Measurements from ENCODE around the gene CCT7.

CCT7 gene

DNA sequence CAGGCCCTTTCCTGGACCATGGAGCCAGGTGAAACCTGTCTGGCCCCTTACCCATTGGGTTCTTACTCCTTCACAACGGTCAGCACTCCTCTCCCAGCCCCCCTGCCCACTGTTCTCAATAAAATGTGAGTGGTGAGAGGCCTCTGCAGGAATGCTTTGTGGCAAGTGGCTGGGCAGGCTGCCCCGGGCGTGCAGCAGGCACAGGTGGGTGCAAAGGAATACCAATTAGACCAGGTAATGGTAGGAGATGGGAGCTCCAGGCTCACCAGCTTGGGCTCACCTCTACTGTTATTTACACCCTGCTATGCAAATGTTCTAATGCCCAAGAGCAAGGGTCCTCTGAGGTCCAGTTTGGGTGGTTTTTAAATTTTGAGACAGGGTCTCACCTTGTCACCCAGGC is 7.0 kb upstream of the CCT7 start:
- no peak overlapping the region for H2BK120ac ChIP-seq (ENCODE audit: low read depth, low read length)
- no peak overlapping the region for H3K4me2 ChIP-seq (ENCODE audit: insufficient read depth, low read length, poor library complexity, severe bottlenecking)
- no peak overlapping the region for H2BK12ac ChIP-seq (ENCODE audit: low read length)
- no peaks in the 10 kb centered on the region for H3K79me1 ChIP-seq (ENCODE audit: low read depth, low read length)
- no peak overlapping the region for H3K27ac ChIP-seq (replicated peaks; ENCODE audit: low read length)
- H3K4me3 ChIP-seq (ENCODE audit: low read length in 2 of 2) = no peak overlapping the region
- no peak overlapping the region for H4K8ac ChIP-seq (ENCODE audit: low read depth, low read length)
- no peak overlapping the region for H3K18ac ChIP-seq (ENCODE audit: low read length)
- H2AFZ ChIP-seq (ENCODE audit: low read length) = no peak overlapping the region
- no peak overlapping the region for H2BK5ac ChIP-seq (ENCODE audit: low read length)
- no peak overlapping the region for H3K4ac ChIP-seq (ENCODE audit: low read length)
- no CpG with 5 or more reads among the region's 3 CpGs for WGBS, 2 donors (ENCODE audit: extremely low coverage in 2 of 2, insufficient read length in 2 of 2, insufficient replicate concordance in 1 of 2)
- peaks cover 27 to 59% of the 10 kb centered on the region in 2 donors for H3K36me3 ChIP-seq (replicated peaks in 1 of 2; ENCODE audit: control insufficient read depth in 2 of 2, insufficient read depth in 2 of 2, low read length in 2 of 2)
- DNase-seq (ENCODE audit: low spot score) = no peak
- H2AK5ac ChIP-seq (ENCODE audit: low read depth, low read length) = no peak overlapping the region
- no peaks in the 10 kb centered on the region for H3K4me1 ChIP-seq (ENCODE audit: control insufficient read depth in 2 of 2, insufficient read depth in 1 of 2, low read depth in 1 of 2, low read length in 2 of 2)
- H3K9me3 ChIP-seq (replicated peaks in 1 of 2; ENCODE audit: control insufficient read depth in 2 of 2, insufficient read depth in 1 of 2, low read depth in 1 of 2, low read length in 2 of 2) = no peaks in the 10 kb centered on the region
- no peaks in the 10 kb centered on the region for H3K27me3 ChIP-seq (ENCODE audit: control insufficient read depth in 3 of 3, insufficient read depth in 3 of 3, low read depth in 1 of 3, low read length in 3 of 3)
- no peak overlapping the region for H3K9ac ChIP-seq (ENCODE audit: low read depth, low read length, poor library complexity)
- H2BK15ac ChIP-seq (ENCODE audit: low read length) = no peak overlapping the region
- H3K14ac ChIP-seq (ENCODE audit: low read length) = no peak overlapping the region
- H3K23ac ChIP-seq (ENCODE audit: low read depth, low read length, poor library complexity) = no peak overlapping the region
- H4K91ac ChIP-seq (ENCODE audit: low read depth, low read length, poor library complexity) = no peak overlapping the region

DNA sequence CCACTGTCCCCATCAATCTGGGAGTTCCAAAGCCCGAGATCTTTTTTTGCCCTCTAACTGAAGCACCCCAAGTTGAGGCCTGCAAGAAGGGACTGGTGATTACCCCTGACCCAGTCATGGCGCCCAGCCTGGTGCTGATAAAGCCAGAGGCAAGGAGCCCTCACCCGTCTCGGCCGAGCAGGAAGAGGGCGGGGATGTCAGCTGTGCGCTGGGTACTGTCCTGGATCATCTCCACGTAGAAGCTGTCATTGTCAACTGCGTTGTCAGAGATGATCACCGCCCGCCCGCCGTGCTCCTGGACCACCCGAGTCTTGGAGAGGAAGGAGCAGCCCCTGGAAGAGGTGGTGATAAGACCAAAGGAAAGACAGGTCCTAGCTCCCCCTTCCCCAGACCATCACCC is 5.5 kb upstream of the CCT7 start:
- Histone ChIP-seq H2BK5ac (ENCODE audit: low read length) (no peak overlapping the region), H2AK5ac (ENCODE audit: low read depth, low read length) (no peak overlapping the region), H3K14ac (ENCODE audit: low read length) (no peak overlapping the region), H3K23ac (ENCODE audit: low read depth, low read length, poor library complexity) (no peak overlapping the region), H2BK120ac (ENCODE audit: low read depth, low read length) (no peak overlapping the region), H3K18ac (ENCODE audit: low read length) (no peak overlapping the region), H3K27ac (replicated peaks; ENCODE audit: low read length) (no peak overlapping the region), H3K9ac (ENCODE audit: low read depth, low read length, poor library complexity) (no peak overlapping the region), H4K91ac (ENCODE audit: low read depth, low read length, poor library complexity) (no peak overlapping the region), H2BK15ac (ENCODE audit: low read length) (no peak overlapping the region), H2AFZ (ENCODE audit: low read length) (no peak overlapping the region), H2BK12ac (ENCODE audit: low read length) (no peak overlapping the region), H3K4me3 (ENCODE audit: low read length in 2 of 2) (no peak overlapping the region), H3K79me1 (ENCODE audit: low read depth, low read length) (no peaks in the 10 kb centered on the region), H3K9me3 (replicated peaks in 1 of 2; ENCODE audit: control insufficient read depth in 2 of 2, insufficient read depth in 1 of 2, low read depth in 1 of 2, low read length in 2 of 2) (no peaks in the 10 kb centered on the region), H3K27me3 (ENCODE audit: control insufficient read depth in 3 of 3, insufficient read depth in 3 of 3, low read depth in 1 of 3, low read length in 3 of 3) (no peaks in the 10 kb centered on the region), H4K8ac (ENCODE audit: low read depth, low read length) (no peak overlapping the region), H3K4ac (ENCODE audit: low read length) (no peak overlapping the region), H3K36me3 (replicated peaks in 1 of 2; ENCODE audit: control insufficient read depth in 2 of 2, insufficient read depth in 2 of 2, low read length in 2 of 2) (peaks cover 22 to 44% of the 10 kb centered on the region in 2 donors), H3K4me2 (ENCODE audit: insufficient read depth, low read length, poor library complexity, severe bottlenecking) (no peak overlapping the region), H3K4me1 (ENCODE audit: control insufficient read depth in 2 of 2, insufficient read depth in 1 of 2, low read depth in 1 of 2, low read length in 2 of 2) (peaks cover 3 to 4% of the 10 kb centered on the region in 2 donors)
- WGBS, 2 donors (ENCODE audit: extremely low coverage in 2 of 2, insufficient read length in 2 of 2, insufficient replicate concordance in 1 of 2) = no CpG with 5 or more reads among the region's 14 CpGs
- DNase-seq (ENCODE audit: low spot score) = no peak

DNA sequence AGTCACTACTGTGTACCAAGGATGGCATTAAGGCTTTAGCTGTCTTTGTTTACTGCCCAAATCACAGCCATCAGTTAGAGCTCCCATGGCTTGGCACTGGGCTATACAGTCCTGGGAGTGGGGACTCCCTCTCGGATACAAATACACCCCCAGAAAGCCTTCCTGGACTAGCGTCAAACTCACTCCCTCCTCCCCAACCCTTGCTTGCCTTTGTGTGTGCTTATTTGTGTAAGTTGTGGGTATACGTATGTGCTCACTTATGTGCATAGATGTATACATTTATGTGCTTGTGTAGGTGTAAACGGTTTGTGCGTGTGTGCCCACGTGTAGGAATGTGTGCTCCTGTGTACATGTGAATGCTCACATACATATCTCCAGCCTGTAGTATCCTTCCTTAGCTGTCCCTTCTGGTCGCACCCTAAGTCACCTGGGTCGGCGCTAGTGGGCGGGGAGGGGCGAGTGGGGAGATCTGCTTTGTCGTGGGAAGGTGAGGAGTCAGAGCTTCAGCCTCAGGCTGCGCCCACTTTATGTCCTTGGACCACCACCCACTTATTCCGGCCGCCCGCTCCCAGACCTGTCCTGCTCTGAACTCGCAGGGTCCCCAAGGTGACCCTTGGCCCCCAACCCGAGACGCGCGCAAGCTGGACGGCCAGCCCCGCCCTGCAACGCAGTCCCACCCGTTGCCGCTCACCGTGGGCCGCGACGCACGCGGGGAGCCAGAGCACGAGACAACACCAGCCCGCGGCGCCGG is 1.5 kb upstream of the CCT7 start:
- Histone ChIP-seq H3K23ac (ENCODE audit: low read depth, low read length, poor library complexity) (peak overlapping the region; percentile 92), H3K36me3 (replicated peaks in 1 of 2; ENCODE audit: control insufficient read depth in 2 of 2, insufficient read depth in 2 of 2, low read length in 2 of 2) (peaks cover 4 to 28% of the 10 kb centered on the region in 2 donors), H2BK120ac (ENCODE audit: low read depth, low read length) (no peak overlapping the region), H3K4me2 (ENCODE audit: insufficient read depth, low read length, poor library complexity, severe bottlenecking) (peak overlapping the region; percentile 76), H2BK15ac (ENCODE audit: low read length) (no peak overlapping the region), H3K18ac (ENCODE audit: low read length) (peak overlapping the region; percentile 89), H4K91ac (ENCODE audit: low read depth, low read length, poor library complexity) (no peak overlapping the region), H3K14ac (ENCODE audit: low read length) (peak overlapping the region; percentile 60), H3K27ac (replicated peaks; ENCODE audit: low read length) (no peak overlapping the region), H3K9ac (ENCODE audit: low read depth, low read length, poor library complexity) (peak overlapping the region; percentile 83), H3K4ac (ENCODE audit: low read length) (no peak overlapping the region), H3K27me3 (ENCODE audit: control insufficient read depth in 3 of 3, insufficient read depth in 3 of 3, low read depth in 1 of 3, low read length in 3 of 3) (no peaks in the 10 kb centered on the region), H2AK5ac (ENCODE audit: low read depth, low read length) (no peak overlapping the region), H3K79me1 (ENCODE audit: low read depth, low read length) (peaks cover 2% of the 10 kb centered on the region), H3K4me3 (ENCODE audit: low read length in 2 of 2) (peak overlapping the region; percentile 85 to 90), H2AFZ (ENCODE audit: low read length) (peak overlapping the region; percentile 88), H3K9me3 (replicated peaks in 1 of 2; ENCODE audit: control insufficient read depth in 2 of 2, insufficient read depth in 1 of 2, low read depth in 1 of 2, low read length in 2 of 2) (no peaks in the 10 kb centered on the region), H4K8ac (ENCODE audit: low read depth, low read length) (no peak overlapping the region), H2BK5ac (ENCODE audit: low read length) (no peak overlapping the region), H3K4me1 (ENCODE audit: control insufficient read depth in 2 of 2, insufficient read depth in 1 of 2, low read depth in 1 of 2, low read length in 2 of 2) (peaks cover 9 to 11% of the 10 kb centered on the region in 2 donors), H2BK12ac (ENCODE audit: low read length) (no peak overlapping the region)
- DNase-seq (ENCODE audit: low spot score) = no peak
- no CpG with 5 or more reads among the region's 37 CpGs for WGBS, 2 donors (ENCODE audit: extremely low coverage in 2 of 2, insufficient read length in 2 of 2, insufficient replicate concordance in 1 of 2)

DNA sequence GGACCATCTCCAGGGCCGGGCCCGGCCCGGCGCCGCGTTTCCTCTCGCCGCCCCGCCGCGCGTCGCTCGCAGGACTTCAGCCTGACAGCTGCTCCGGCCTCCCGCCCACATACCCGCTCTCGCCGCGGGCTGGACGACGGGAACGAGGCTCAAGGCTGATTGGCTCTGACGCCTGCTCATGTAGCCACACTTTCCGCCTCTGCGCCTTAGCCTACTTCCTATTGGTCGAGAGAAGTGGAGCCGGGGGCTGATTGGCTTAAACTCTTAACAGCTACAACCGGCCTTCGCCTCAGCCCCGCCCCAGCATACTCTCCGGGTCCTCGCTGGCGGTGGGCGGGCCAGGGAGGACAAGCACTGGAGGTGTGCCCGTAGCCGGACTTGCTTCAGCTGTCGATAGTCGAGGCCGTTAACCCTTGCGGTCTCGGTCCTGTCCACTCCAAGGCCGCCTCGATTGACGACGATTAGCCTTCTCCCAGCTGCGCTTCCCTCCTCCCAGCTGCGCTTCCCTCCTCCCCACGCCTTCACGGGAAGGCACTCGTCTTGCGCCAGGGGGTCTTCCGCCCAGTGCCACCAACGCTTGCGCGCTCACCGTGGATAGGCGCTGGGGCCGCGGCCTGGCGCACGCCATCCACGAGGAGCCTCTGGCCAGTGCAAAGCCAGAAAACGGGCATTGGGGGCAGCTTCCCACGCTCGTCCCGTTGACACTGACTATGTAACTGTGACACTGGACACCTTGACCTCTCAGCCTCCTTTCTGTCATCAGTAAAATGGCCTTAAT is 765 bp upstream of the CCT7 start, which contains the start of gene PRADC1:
Gene PRADC1, minus strand, starts transcription at position 86 of the 778 bp plus-strand sequence. Its CDS starts 79 bp downstream, at position 7.
- Histone ChIP-seq H3K14ac (ENCODE audit: low read length) (peak within 1 kb of the TSS; percentile 60), H3K4me2 (ENCODE audit: insufficient read depth, low read length, poor library complexity, severe bottlenecking) (peak within 1 kb of the TSS; percentile 76), H2BK5ac (ENCODE audit: low read length) (peak within 1 kb of the TSS; percentile 94), H3K27me3 (ENCODE audit: control insufficient read depth in 3 of 3, insufficient read depth in 3 of 3, low read depth in 1 of 3, low read length in 3 of 3) (no peaks in the 10 kb centered on the region), H3K36me3 (replicated peaks in 1 of 2; ENCODE audit: control insufficient read depth in 2 of 2, insufficient read depth in 2 of 2, low read length in 2 of 2) (peaks cover 4 to 35% of the 10 kb centered on the region in 2 donors), H3K4ac (ENCODE audit: low read length) (no peak within 1 kb of the TSS), H3K4me1 (ENCODE audit: control insufficient read depth in 2 of 2, insufficient read depth in 1 of 2, low read depth in 1 of 2, low read length in 2 of 2) (peaks cover 11% of the 10 kb centered on the region in 2 donors), H3K4me3 (ENCODE audit: low read length in 2 of 2) (peak within 1 kb of the TSS; percentile 85 to 98), H3K27ac (replicated peaks; ENCODE audit: low read length) (peak within 1 kb of the TSS; percentile 63), H2BK15ac (ENCODE audit: low read length) (no peak within 1 kb of the TSS), H2BK120ac (ENCODE audit: low read depth, low read length) (no peak within 1 kb of the TSS), H3K23ac (ENCODE audit: low read depth, low read length, poor library complexity) (peak within 1 kb of the TSS; percentile 92), H2BK12ac (ENCODE audit: low read length) (peak within 1 kb of the TSS; percentile 23), H4K91ac (ENCODE audit: low read depth, low read length, poor library complexity) (no peak within 1 kb of the TSS), H3K9ac (ENCODE audit: low read depth, low read length, poor library complexity) (peak within 1 kb of the TSS; percentile 94), H3K18ac (ENCODE audit: low read length) (peak within 1 kb of the TSS; percentile 89), H3K79me1 (ENCODE audit: low read depth, low read length) (peaks cover 2% of the 10 kb centered on the region), H4K8ac (ENCODE audit: low read depth, low read length) (no peak within 1 kb of the TSS), H2AFZ (ENCODE audit: low read length) (peak within 1 kb of the TSS; percentile 90), H3K9me3 (replicated peaks in 1 of 2; ENCODE audit: control insufficient read depth in 2 of 2, insufficient read depth in 1 of 2, low read depth in 1 of 2, low read length in 2 of 2) (no peaks in the 10 kb centered on the region), H2AK5ac (ENCODE audit: low read depth, low read length) (no peak within 1 kb of the TSS)
- WGBS, 2 donors (ENCODE audit: extremely low coverage in 2 of 2, insufficient read length in 2 of 2, insufficient replicate concordance in 1 of 2) = no CpG with 5 or more reads among the region's 67 CpGs
- peak; percentile 100 for DNase-seq (ENCODE audit: low spot score)

Data from neuronal stem cell (in vitro differentiated cells).